ENCODE results near the gene PLP2. TPM values are rescaled to one million over a fixed set of nuclear protein-coding genes. Genes with fewer than 3 reads are reported as not detected.

The PLP2 gene
- total and polyA plus RNA-seq, 2 experiments from 2014 or later = 62.5 to 209 TPM

GRCh38 chrX:49161632-49162031, 10.1 kb upstream of the PLP2 start:
- Histone ChIP-seq H2AFZ (no peak overlapping the region), H3K27ac (no peak overlapping the region), H3K4me3 (no peak overlapping the region), H3K9me2 (ENCODE audit: insufficient read depth) (no peaks in the 10 kb centered on the region), H3K9me3 (ENCODE audit: low read depth) (no peaks in the 10 kb centered on the region), H4K20me1 (ENCODE audit: insufficient read depth) (no peaks in the 10 kb centered on the region), H3K27me3 (replicated peaks; ENCODE audit: insufficient read depth) (no peaks in the 10 kb centered on the region), H3K79me2 (ENCODE audit: insufficient read depth) (no peaks in the 10 kb centered on the region), H3K36me3 (ENCODE audit: low read depth) (no peaks in the 10 kb centered on the region), H3K4me1 (ENCODE audit: insufficient read depth) (no peaks in the 10 kb centered on the region), H3K4me2 (ENCODE audit: unreplicated experiment) (no peak overlapping the region), H3K9ac (no peak overlapping the region), H3F3A (ENCODE audit: insufficient read depth) (no peaks in the 10 kb centered on the region)
- DNase-seq = no peak
- WGBS, 2 experiments (ENCODE audit: low coverage in 1 of 2, low lambda C conversion rate in 2 of 2, missing lambda C conversion rate in 2 of 2) = 93 to 96% methylated on average over 5 of the region's 5 CpGs
- in situ Hi-C loops (cut with MboI) = no loop called here
- TF ChIP-seq EZH2 (IDR thresholded peaks at IDR 0.05; ENCODE audit: insufficient read depth, poor library complexity, severe bottlenecking) (no peak), EZH2phosphoT487 (IDR thresholded peaks at IDR 0.05; ENCODE audit: insufficient read depth, low read depth) (no peak)

DNA sequence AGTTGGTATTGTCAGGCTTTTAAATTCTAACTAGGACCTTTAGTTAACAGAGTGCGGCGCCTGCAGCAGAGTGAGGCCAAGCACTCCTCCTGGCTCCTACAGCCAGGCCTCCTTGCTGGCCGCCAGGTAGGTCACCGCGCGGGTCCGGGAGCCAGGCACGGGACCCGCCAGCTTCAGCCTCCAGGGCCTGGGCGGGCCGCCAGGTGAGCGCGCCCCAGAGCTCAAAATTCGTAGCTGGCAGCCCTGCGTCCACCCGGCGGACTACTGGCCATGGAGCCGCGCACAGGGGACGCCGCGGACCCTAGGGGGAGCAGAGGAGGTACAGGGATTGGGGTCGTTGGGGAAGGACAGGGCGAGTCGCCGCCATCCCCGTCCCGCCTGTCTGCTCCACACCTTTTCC, 9.1 kb upstream of the PLP2 start, which contains the start of gene MAGIX:
MAGIX (plus strand) TSS at position 139 of the 400 bp plus-strand sequence; CDS start at position 271, 132 bp downstream.
- WGBS, 2 experiments (ENCODE audit: low coverage in 1 of 2, low lambda C conversion rate in 2 of 2, missing lambda C conversion rate in 2 of 2) = 64 to 97% methylated on average over 5 to 11 of the region's 28 CpGs
- Histone ChIP-seq H2AFZ (peak within 1 kb of the TSS; percentile 83), H4K20me1 (ENCODE audit: insufficient read depth) (no peaks in the 10 kb centered on the region), H3K4me1 (ENCODE audit: insufficient read depth) (peaks cover 4% of the 10 kb centered on the region; the same call in 1 of the 2 replicates), H3K4me2 (ENCODE audit: unreplicated experiment) (peak within 1 kb of the TSS; percentile 35), H3K27ac (peak within 1 kb of the TSS; percentile 91), H3K9ac (peak within 1 kb of the TSS; percentile 87), H3K36me3 (ENCODE audit: low read depth) (no peaks in the 10 kb centered on the region), H3K79me2 (ENCODE audit: insufficient read depth) (no peaks in the 10 kb centered on the region), H3K9me3 (ENCODE audit: low read depth) (no peaks in the 10 kb centered on the region), H3K9me2 (ENCODE audit: insufficient read depth) (no peaks in the 10 kb centered on the region), H3K27me3 (replicated peaks; ENCODE audit: insufficient read depth) (no peaks in the 10 kb centered on the region), H3K4me3 (peak within 1 kb of the TSS; percentile 61), H3F3A (ENCODE audit: insufficient read depth) (no peaks in the 10 kb centered on the region)
- no peak for DNase-seq
- in situ Hi-C loops (cut with MboI) = no loop called here
- TF ChIP-seq EZH2phosphoT487 (IDR thresholded peaks at IDR 0.05; ENCODE audit: insufficient read depth, low read depth) = no peak
- no peak for TF ChIP-seq EZH2 (IDR thresholded peaks at IDR 0.05; ENCODE audit: insufficient read depth, poor library complexity, severe bottlenecking)

DNA sequence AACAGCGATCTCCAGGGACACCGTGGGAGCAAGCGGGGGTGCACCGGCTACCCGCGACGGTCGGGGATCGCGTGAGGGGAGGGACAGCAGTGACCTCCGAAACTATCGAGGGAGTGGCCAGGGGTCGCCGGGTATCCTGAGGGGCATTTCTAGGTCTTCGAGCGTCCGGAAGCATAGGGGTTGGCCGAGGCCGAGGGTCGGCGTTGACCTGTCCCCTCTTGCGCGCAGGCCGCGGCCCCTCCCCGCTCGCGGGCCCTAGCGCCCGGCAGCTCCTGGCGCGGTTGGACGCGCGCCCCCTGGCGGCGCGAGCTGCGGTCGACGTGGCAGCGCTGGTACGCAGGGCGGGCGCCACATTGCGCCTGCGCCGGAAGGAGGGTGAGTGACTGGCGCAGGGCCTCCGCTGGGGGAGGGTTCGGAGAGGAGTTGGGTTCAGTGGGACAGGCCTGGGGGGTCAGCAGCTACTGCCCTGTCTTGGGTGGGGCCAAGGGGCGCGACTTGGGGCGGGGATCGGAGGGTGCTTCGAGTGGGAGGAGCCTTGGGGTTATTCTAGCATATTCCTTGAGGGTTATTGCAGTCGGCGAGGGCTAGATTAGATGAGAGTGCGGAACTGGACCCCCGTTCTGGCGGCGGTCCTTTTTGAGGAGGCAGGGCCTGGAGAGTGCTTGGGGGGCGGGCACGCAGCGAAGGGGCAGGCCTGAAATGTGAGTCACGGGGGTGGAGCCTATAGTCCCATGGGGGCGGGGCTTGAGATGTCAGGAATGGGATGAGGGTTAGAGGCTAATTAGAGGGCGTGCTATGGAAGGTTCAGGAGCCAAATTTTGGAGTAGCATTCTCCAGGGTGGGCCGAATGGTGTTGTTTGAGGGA, 7.9 kb upstream of the PLP2 start:
- peak overlapping the region; percentile 70 for H3K4me2 ChIP-seq (ENCODE audit: unreplicated experiment)
- no peaks in the 10 kb centered on the region for H3K36me3 ChIP-seq (ENCODE audit: low read depth)
- peak overlapping the region; percentile 61 for H3K4me3 ChIP-seq
- H3K9ac ChIP-seq = peak overlapping the region; percentile 87
- H3K27me3 ChIP-seq (replicated peaks; ENCODE audit: insufficient read depth) = no peaks in the 10 kb centered on the region
- peak overlapping the region; percentile 83 for H2AFZ ChIP-seq
- H3F3A ChIP-seq (ENCODE audit: insufficient read depth) = peaks cover 3% of the 10 kb centered on the region
- DNase-seq = peak; percentile 81
- no peaks in the 10 kb centered on the region for H3K9me3 ChIP-seq (ENCODE audit: low read depth)
- H4K20me1 ChIP-seq (ENCODE audit: insufficient read depth) = no peaks in the 10 kb centered on the region
- H3K27ac ChIP-seq = peak overlapping the region; percentile 91
- H3K4me1 ChIP-seq (ENCODE audit: insufficient read depth) = peaks cover 6% of the 10 kb centered on the region; the same call in 1 of the 2 replicates
- no peaks in the 10 kb centered on the region for H3K9me2 ChIP-seq (ENCODE audit: insufficient read depth)
- no peaks in the 10 kb centered on the region for H3K79me2 ChIP-seq (ENCODE audit: insufficient read depth)
- WGBS, 2 experiments (ENCODE audit: low coverage in 1 of 2, low lambda C conversion rate in 2 of 2, missing lambda C conversion rate in 2 of 2) = 0 to 4% methylated on average over 7 to 30 of the region's 69 CpGs
- TF ChIP-seq EZH2phosphoT487 (IDR thresholded peaks at IDR 0.05; ENCODE audit: insufficient read depth, low read depth) (no peak), EZH2 (IDR thresholded peaks at IDR 0.05; ENCODE audit: insufficient read depth, poor library complexity, severe bottlenecking) (no peak)
- in situ Hi-C loops (cut with MboI) = no loop called here

DNA sequence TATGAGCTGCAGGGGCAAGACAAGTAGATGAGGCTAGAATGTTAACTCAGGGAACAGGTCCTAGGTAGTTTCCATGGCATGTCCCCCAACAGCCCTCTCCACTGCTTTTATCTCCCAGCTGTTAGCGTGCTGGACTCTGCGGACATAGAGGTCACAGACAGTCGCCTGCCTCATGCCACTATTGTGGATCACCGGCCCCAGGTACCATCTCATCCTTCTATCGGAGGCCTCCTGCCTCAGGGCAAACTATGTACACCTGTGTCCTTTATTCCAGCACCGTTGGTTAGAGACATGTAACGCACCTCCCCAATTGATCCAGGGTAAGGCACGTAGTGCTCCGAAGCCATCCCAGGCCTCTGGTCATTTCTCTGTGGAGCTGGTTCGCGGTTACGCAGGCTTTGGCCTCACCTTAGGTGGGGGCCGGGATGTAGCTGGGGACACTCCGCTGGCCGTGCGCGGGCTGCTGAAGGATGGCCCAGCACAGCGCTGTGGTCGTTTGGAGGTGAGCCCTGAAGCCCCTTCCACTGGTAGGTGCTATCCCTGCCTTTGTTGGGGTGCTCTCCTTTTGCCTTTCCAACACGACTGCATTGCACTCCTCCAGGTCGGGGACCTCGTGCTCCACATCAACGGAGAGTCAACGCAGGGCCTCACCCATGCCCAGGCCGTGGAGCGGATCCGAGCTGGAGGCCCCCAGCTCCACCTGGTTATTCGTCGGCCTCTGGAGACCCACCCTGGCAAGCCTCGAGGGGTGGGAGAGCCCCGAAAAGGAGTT, 6.9 kb upstream of the PLP2 start:
- peaks cover 3% of the 10 kb centered on the region for H3F3A ChIP-seq (ENCODE audit: insufficient read depth)
- H3K9ac ChIP-seq = no peak overlapping the region
- no peak overlapping the region for H2AFZ ChIP-seq
- H3K4me1 ChIP-seq (ENCODE audit: insufficient read depth) = peaks cover 6% of the 10 kb centered on the region; the same call in 1 of the 2 replicates
- no peak overlapping the region for H3K4me3 ChIP-seq
- H3K9me3 ChIP-seq (ENCODE audit: low read depth) = no peaks in the 10 kb centered on the region
- no peaks in the 10 kb centered on the region for H3K79me2 ChIP-seq (ENCODE audit: insufficient read depth)
- no peak for DNase-seq
- 93 to 100% methylated on average over 4 to 31 of the region's 31 CpGs for WGBS, 2 experiments (ENCODE audit: low coverage in 1 of 2, low lambda C conversion rate in 2 of 2, missing lambda C conversion rate in 2 of 2)
- in situ Hi-C loops (cut with MboI) = no loop called here
- no peaks in the 10 kb centered on the region for H4K20me1 ChIP-seq (ENCODE audit: insufficient read depth)
- no peak for TF ChIP-seq EZH2phosphoT487 (IDR thresholded peaks at IDR 0.05; ENCODE audit: insufficient read depth, low read depth)
- TF ChIP-seq EZH2 (IDR thresholded peaks at IDR 0.05; ENCODE audit: insufficient read depth, poor library complexity, severe bottlenecking) = no peak
- no peaks in the 10 kb centered on the region for H3K9me2 ChIP-seq (ENCODE audit: insufficient read depth)
- no peaks in the 10 kb centered on the region for H3K36me3 ChIP-seq (ENCODE audit: low read depth)
- no peak overlapping the region for H3K4me2 ChIP-seq (ENCODE audit: unreplicated experiment)
- no peak overlapping the region for H3K27ac ChIP-seq
- H3K27me3 ChIP-seq (replicated peaks; ENCODE audit: insufficient read depth) = no peaks in the 10 kb centered on the region

All from GM23248 (cell line).